ENCODE results near the gene ARID4A.

DNA sequence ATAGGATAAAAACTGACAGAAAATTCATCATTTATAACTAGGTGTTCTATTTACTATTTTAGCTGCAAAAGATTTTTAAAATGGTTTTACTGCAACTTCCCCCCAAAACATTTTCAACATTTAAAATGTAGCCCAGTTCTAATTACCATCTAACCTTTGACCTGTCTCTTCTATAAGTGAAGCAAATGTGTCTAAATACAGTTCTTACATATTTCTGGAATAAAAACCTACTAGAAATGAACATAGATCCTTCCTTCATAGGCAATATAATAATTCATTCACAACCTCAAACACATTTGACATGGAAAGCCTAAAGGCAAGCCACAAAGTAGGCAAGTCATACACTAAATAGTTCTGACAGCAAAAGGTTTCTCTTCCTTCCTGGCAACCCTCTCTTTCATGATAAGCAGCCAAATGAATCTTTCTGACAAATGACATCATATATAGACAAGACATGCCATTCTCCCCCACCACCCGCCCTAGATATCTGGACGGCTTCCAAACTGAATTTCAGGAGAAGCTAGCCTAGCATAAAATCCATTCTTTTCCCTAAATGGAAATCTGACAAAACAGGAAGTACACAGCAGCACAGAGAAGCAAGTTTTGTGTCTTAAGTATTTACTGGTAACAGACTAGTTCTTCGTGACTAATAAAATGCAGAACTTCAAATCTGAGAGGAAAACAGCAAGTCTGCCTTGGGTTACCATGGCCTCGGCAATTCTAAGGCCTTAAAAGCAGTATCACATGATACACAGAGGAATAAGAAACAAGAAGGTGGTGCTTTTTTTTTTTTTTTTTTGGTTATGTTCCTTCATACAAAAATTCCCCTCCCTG is 17.2 kb upstream of the ARID4A start:
- TF ChIP-seq, protein P1, sequence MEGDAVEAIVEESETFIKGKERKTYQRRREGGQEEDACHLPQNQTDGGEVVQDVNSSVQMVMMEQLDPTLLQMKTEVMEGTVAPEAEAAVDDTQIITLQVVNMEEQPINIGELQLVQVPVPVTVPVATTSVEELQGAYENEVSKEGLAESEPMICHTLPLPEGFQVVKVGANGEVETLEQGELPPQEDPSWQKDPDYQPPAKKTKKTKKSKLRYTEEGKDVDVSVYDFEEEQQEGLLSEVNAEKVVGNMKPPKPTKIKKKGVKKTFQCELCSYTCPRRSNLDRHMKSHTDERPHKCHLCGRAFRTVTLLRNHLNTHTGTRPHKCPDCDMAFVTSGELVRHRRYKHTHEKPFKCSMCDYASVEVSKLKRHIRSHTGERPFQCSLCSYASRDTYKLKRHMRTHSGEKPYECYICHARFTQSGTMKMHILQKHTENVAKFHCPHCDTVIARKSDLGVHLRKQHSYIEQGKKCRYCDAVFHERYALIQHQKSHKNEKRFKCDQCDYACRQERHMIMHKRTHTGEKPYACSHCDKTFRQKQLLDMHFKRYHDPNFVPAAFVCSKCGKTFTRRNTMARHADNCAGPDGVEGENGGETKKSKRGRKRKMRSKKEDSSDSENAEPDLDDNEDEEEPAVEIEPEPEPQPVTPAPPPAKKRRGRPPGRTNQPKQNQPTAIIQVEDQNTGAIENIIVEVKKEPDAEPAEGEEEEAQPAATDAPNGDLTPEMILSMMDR (IDR thresholded peaks at IDR 0.05) = no peak
- TF ChIP-seq POLR2A (IDR thresholded peaks at IDR 0.05; ENCODE audit: low read length) (no peak), JUN (IDR thresholded peaks at IDR 0.05) (no peak), EP300 (IDR thresholded peaks at IDR 0.05) (no peak), SREBF2 (IDR thresholded peaks at IDR 0.05) (no peak), USF2 (IDR thresholded peaks at IDR 0.05) (no peak), MYC (IDR thresholded peaks at IDR 0.05; ENCODE audit: borderline replicate concordance, low read length) (no peak), HDAC2 (IDR thresholded peaks at IDR 0.05) (no peak), MAZ (IDR thresholded peaks at IDR 0.05; ENCODE audit: borderline replicate concordance, low read depth, low read length) (no peak), CBX8 (IDR thresholded peaks at IDR 0.05) (no peak), PBX3 (IDR thresholded peaks at IDR 0.05) (no peak), CHD4 (IDR thresholded peaks at IDR 0.05; ENCODE audit: borderline replicate concordance) (no peak), RAD21 (conservative IDR thresholded peaks at IDR 0.05 in 1 of 2, IDR thresholded peaks at IDR 0.05 in 1 of 2) (no peak)
- TF ChIP-seq, protein P2, sequence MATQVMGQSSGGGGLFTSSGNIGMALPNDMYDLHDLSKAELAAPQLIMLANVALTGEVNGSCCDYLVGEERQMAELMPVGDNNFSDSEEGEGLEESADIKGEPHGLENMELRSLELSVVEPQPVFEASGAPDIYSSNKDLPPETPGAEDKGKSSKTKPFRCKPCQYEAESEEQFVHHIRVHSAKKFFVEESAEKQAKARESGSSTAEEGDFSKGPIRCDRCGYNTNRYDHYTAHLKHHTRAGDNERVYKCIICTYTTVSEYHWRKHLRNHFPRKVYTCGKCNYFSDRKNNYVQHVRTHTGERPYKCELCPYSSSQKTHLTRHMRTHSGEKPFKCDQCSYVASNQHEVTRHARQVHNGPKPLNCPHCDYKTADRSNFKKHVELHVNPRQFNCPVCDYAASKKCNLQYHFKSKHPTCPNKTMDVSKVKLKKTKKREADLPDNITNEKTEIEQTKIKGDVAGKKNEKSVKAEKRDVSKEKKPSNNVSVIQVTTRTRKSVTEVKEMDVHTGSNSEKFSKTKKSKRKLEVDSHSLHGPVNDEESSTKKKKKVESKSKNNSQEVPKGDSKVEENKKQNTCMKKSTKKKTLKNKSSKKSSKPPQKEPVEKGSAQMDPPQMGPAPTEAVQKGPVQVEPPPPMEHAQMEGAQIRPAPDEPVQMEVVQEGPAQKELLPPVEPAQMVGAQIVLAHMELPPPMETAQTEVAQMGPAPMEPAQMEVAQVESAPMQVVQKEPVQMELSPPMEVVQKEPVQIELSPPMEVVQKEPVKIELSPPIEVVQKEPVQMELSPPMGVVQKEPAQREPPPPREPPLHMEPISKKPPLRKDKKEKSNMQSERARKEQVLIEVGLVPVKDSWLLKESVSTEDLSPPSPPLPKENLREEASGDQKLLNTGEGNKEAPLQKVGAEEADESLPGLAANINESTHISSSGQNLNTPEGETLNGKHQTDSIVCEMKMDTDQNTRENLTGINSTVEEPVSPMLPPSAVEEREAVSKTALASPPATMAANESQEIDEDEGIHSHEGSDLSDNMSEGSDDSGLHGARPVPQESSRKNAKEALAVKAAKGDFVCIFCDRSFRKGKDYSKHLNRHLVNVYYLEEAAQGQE (IDR thresholded peaks at IDR 0.05) = no peak
